Left ventricle myocardium superior (tissue), 1 donor: ENCODE results near the gene HS6ST2. TPM values are rescaled to one million over a fixed set of nuclear protein-coding genes. Genes with fewer than 3 reads are reported as not detected.
A peak's percentile ranks its signal among the peaks of the same experiment; 100 is the strongest.

Experiments used
- ATAC-seq: fragments of 200-7000 bp; cut with Tn5 transposase; one replicate; pipeline ENCODE4 v1.9.1; 2020; ENCODE audit warnings: mild to moderate bottlenecking, moderate library complexity
- DNase-seq: peaks from one replicate; pipeline ENCODE4 v3.0.0-alpha.2; 2020
- intact Hi-C: fragments of 100-400 bp; cut with micrococcal nuclease; formaldehyde crosslinking; loops from one replicate; pipeline ENCODE4 v1.11.0; 2022
- total RNA-seq: library from RNA; stranded (reverse); fragmentation: NEBNext Ultra II Directional; extraction: Animal tissue kit (Norgen Biotek cat#: 25700); gene quantifications from one replicate; pipeline ENCODE4 v1.2.1, GENCODE V29; 2021
- donor health status: DM: no; HTN: yes; CAD: no; lungs with severe emphysema.

HS6ST2 gene
- total RNA-seq, 1 donor from 2014 or later = not detected

DNA sequence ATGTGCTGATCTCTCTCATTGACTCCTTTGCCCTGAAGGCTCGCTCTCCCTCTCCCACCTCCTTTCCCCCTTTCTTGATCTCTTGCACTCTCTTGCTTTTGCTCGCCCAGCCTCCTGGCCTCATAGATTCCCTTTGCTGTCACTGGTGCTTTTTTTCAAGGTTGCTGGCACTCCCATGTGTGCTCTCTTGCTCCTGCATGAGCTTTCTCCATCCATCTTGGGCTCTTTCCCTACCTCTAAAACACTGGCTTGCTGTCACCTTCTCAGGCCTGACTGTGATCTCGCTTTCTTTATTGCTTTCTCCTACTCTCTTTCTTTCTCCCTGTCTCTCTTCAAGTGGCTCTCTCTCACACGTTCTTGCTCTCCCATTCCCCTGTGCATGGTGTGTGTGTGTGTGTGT, 202.0 kb downstream of the HS6ST2 start:
- ATAC-seq (no peak), DNase-seq (no peak)
- intact Hi-C loops = no loop called here

DNA sequence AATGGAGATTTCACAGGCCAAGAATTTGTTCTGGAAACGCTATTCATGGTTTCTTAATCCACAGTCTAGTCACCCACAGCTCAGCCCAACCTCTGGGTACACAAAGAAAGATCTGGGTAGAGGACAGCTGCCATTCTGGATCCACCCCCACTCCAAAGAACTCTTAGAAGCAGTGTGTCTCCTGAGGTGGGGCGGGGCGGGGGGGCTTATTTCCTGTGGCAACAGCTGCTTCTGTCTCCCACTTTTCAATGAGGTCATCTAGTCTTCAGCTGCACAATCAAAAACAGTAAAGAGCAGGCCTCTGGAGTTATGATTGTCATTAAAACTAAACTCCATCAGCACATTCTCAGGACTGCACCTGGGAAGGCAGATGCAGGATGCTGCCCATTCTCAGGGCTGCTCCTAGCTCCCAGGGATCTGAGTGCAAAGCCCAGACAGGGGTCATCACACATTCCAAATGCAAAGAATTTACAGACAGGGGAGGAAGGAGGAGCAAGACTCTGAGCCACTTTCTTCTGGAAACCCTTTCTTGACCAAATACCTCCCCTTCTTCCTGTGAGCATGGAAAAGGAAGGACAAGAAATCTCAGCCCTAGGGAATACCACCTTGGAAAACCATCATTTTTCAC, 207.3 kb downstream of the HS6ST2 start:
- ATAC-seq (peak; percentile 52), DNase-seq (no peak)
- intact Hi-C loops = no loop called here

DNA sequence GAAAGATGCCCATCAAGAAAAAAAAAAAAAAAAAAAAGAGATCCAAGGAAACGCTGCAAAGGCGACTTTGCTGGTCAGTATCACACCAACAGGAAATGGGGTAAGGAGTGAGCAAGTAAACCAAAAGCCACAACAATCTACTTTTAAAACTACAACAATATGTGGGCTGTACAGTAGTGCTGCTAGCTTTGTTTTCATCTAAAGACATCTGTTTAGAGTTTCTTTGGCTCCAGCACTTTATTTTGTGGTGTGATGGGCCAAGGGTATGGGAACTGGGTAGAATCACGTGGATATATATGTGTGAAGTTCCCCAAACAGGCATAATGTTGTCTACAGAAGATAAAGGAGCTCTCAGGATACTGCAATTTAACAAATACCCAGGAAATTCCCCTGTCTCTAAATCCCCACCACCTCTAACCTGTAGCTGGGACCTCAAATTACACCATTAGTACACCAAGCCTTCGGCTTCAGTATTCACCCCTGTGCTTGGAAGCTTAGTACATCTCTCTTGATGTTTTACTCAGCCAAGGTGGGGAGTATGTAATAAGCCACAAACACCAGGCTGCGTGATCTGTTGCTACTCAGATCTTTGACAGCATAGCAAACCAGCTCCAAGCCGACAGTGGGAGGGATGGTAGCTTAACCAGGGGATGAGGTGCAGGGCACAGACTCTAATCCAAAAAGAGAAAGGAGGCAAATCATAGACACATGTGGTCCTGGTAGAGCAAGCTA, 207.9 kb downstream of the HS6ST2 start:
- intact Hi-C loops = no loop called here
- DNase-seq = no peak
- ATAC-seq = no peak

DNA sequence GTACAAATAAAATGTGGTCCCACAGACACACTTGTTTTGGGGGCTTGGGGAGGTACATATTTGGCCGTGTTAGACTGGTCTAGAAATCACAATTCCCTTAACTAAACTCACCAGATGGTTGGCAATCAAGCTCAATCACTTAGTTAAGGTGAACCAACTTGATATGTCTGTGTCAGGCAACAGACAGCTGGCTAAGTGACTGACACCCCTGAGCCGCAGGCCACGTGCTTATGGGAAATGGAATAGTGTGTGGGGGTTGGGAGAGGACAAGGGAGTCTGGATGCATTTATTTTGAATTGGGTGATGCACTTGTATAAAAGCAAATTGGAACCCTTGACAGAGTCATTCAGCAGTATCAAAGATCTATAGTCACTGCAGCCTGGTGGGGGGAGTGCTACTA, 209.0 kb downstream of the HS6ST2 start:
- ATAC-seq = no peak
- no peak for DNase-seq
- intact Hi-C loops = no loop called here

DNA sequence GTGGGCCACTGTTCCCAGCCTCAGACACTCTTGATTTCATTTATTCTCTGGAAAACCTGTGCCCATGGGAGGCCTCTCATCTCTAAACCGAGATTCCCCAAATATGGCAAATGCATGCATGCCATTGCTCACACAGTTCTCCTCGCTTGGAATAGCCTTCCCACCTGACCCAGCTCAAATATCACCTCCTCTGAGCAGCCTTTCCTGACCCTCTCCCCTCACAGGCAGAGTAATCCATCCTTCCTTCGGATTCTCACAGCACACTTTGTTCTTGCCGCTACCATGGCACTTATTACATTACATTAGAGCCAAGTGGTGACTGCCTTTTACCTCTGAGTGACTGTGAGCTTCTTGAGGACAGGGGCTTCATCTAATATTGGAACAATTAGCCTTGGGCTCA, 209.5 kb downstream of the HS6ST2 start:
- DNase-seq (no peak), ATAC-seq (no peak)
- intact Hi-C loops = no loop called here

DNA sequence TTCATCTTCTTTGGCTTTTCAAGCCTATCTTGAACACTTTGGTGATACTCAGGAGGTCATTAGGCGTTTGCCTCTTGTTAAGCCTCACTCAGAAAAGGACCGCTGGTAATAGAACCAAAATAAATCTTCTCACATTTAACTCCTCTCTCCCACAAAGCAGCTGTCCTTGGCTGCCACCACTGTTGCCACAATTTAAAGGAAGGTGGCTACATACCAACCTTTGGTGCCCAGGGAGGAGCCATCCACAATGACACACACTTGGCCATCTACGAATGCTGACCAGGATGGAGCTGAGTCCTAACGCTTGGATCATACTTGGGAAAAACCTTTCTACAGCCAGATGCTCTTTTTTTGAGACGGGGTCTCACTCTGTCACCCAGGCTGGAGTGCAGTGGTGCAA, 210.2 kb downstream of the HS6ST2 start:
- DNase-seq (no peak), ATAC-seq (no peak)
- intact Hi-C loops = no loop called here

DNA sequence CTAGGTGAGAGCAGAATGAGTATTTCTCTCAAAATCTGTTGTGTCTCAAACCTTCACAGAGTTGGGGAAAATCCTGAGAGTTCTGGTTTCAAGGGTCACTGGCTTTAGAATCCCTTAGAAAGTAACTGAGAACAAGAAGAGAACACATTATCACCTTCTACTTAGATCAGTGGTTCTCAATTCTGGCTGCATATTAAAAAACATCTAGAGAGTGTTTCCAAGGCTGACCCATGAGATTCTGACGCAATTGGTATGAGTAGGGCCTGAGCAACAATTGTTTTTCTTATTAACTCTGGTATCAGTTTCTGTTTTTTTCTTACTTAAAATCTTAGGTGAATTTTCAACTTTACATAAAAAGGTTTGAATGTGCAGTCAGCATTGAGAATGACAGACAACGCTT, 212.8 kb downstream of the HS6ST2 start:
- intact Hi-C loops = no loop called here
- no peak for ATAC-seq
- no peak for DNase-seq

DNA sequence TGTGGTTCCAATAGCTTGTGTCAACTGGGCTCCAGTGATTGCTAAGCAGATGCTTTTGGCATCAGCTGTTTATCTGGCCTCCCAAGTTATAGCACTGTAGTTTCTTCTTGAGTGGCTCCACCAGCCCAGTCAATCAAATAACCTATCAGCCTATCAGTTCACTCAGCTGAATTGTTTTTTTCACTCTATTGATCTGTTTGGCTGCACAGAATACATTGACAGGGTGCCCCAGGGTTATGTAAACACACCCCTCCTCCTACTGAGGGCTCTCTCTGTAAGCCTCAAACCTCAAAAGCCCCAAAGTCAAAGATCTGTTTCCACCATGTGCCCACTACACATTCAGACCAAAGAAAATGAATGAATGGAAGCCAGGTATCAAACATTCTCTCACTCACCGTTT, 214.0 kb downstream of the HS6ST2 start:
- DNase-seq (no peak), ATAC-seq (no peak)
- intact Hi-C loops = no loop called here

DNA sequence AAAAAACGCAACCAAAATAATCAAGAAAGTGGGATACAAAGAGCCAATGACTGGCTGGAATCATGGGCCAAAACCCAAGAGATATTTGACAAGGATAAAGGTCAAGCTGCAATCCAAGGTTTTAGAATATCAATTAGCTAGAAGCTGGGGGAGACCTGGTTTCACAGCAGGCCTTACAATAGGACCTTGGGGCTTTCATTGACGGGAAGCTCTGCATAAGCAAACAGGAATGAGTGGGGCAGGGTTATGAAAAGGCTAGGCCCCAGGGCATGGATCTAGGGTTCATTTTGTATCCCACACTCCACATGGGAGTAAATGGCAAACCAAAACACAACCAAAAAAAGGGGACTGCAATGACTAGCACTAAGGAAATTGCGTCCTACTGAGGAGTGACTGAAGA, 215.3 kb downstream of the HS6ST2 start:
- no peak for DNase-seq
- intact Hi-C loops = no loop called here

DNA sequence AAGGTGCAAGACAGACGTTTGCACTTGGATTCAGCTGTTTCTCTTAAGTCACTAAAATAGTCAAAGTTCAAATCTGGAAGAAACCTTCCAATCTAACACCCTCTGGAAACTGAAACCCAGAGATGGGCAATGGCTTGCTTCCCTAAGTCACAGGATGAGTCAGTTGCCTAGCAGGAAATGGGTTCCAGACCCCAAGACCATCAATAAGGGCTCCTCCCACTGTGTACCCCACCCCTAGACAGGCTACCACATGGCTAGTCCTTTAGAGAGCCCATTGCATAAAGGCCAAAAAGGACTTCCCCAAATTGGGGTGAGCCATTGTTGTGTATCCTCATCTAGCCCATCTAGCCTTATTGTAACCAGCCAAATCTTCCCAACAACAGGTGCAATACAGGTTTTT, 216.2 kb downstream of the HS6ST2 start:
- no peak for DNase-seq
- intact Hi-C loops = no loop called here
- no peak for ATAC-seq

More for the DNA sequence above, 215.3 kb downstream of the HS6ST2 start:
- ATAC-seq = no peak

DNA sequence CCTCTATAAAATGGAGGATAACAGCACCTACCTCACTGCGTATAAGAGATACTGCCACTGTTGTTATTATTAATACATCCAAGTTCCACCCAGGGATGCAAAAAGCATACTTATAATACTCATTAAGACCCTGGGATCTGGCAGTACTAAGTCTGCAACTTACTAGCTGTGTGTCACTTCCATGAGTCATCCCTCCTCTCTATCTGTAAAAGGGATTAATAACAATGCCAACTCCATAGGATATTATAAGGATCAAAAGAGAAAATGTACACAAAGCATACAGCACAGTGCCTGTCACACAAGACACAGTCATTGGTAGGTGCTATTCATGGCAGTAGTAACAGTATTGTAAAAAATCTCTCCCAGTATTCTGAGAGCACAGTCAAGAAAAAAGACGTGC, 216.7 kb downstream of the HS6ST2 start:
- intact Hi-C loops = no loop called here
- no peak for DNase-seq
- no peak for ATAC-seq

DNA sequence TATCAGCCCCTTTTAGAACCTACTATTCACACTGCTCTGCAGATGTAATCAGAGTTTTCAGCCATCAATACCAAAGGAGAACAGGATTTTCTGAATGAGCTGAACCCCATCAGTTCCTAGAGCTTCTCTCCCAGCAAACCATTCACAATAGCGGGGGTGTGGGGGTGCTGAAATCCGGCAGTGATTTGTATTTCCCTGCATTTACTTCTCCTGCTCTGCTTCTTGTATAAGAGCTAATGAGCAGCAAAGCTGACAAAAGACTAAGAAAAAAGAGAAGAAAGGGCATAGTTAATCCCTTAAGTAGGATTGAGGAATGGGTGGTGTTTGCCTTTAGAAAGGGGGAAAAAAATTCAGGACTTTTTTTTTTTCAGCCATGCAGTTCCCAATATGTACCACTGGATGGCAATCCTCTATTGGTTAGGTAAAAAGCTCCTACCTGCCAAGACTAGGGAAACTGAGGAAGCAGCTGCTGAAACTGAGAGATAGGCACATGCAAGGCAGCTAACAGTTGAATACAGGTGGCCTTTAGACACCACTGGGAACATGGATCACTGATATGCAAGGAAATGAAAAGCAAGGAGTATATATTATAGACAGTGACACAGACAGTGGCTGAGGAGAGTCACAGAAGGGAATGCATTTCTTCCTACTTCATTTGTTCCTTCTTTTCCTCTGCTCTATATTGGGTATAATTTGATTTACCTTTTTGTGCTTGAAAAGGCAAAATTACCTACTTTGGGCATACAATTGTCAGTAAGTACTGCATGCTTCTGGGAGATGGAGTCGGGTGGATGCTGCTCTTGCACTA, 217.9 kb downstream of the HS6ST2 start:
- ATAC-seq = no peak
- intact Hi-C loops = no loop called here
- no peak for DNase-seq

DNA sequence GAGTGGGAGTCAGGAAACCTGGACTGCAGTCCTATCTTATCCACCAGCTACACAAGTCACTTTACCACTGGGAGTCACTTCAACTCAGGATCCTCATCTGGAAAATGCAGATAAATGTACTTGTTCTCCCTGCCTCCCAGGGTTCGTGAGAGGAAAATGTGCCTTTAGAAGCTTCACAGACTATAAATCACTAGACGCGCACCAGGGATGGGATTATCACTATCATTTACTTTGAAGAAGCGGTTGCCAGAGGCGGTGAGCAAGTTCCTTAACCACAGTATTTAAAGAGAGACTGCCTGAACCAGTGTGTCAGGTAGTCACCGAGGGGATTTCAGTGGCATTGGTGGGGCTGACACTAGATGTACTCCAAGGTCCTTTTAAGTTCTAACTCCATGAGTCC, 219.5 kb downstream of the HS6ST2 start:
- no peak for ATAC-seq
- intact Hi-C loops = no loop called here
- DNase-seq = no peak

DNA sequence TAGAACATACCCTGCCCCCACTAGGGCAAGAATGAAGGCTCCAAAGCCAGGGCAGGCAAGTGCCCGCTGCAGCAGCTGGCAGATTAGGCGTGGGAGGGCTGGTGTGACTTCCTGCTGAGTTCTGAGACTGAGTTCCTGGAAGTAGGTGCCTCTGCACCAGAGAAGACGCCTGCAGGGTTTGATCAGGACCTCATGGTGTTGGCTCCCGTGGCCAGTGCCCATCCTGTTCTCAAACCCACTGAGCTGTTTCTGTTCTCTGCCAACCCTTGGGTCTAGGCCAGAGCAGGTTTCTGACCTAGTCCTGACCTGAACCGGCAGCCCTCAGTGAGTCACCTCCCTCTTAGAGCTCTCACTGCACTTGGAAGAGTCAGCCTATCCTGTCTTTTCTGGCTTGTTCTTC, 220.7 kb downstream of the HS6ST2 start:
- intact Hi-C loops = no loop called here
- DNase-seq (no peak), ATAC-seq (no peak)

DNA sequence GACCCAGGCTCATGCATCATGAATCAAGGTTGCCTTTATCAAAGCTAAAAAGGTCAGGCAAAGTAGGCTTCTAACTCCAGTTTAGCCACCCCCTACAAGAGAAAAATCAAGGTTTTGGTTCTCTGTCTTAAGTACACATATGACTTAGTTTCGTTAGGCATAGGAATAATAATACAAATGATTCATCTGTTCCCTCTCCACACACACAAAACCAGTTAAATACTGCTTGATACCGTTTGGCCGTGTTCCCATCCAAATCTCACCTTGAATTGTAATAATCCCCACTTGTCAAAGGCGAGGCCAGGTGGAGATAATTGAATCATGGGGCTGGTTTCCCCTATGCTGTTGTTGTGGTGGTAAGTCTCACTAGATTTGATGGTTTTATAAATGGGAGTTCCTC, 226.2 kb downstream of the HS6ST2 start:
- ATAC-seq = no peak
- DNase-seq = no peak

DNA sequence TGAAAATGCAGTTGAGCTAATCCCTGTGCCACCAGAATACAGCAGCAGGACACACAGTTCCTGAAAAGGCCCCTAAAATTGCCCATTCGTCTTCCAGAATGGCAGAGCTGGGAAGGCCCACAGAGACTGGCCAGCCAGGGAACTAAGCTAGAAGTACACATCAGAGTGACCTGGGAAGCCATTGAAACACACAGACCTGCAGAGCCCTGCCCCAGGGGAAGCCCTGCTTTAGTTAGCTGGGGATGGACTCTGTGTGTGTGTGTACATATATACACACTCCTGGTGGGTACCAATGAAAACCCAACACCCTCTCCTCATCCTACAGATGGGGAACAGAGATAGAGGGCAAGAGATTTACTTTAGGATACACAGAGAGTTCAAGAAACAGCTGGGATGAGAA, 227.7 kb downstream of the HS6ST2 start:
- intact Hi-C loops = no loop called here
- DNase-seq (no peak), ATAC-seq (no peak)

More for the DNA sequence above, 226.2 kb downstream of the HS6ST2 start:
- intact Hi-C loops = no loop called here

DNA sequence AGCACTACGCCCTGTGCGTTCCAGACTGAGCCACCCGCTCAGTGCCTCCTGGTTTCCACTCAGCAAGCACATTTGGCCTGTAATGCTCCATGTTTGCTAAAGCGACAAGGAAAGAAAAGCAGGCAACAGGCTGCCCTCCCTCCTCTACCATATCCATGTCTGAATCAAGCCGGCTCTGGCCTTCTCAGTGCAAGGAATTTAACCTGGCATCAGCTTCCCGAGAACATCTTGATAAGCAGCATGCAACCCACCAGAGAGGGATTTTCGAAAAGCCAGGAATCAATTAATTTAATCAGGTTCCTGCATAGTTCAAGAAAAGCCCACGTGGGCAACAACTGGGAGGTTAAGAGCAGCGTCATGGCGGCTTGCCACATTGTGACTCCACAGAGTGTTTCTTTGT, 228.2 kb downstream of the HS6ST2 start:
- no peak for ATAC-seq
- DNase-seq = no peak
- intact Hi-C loops = no loop called here

DNA sequence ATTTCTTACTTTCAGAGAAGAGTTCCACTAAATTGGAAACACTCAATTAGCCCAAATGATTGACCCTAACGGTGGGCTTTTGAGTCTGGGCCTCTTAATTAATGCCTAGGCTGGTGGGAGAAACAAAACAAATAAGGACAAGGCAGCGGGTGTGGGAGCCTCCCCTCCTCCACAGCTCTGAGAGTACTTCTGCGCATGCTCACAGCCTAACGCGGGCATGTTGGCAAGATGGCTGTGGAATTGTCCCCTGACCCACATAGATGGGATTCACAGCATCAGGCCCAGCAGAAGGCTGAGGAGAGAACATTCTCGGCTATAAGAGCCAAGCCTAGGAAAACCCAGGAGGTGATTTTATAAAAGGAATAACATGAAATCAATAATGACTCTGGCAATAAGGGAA, 230.1 kb downstream of the HS6ST2 start:
- DNase-seq = no peak
- ATAC-seq = no peak
- intact Hi-C loops = no loop called here

DNA sequence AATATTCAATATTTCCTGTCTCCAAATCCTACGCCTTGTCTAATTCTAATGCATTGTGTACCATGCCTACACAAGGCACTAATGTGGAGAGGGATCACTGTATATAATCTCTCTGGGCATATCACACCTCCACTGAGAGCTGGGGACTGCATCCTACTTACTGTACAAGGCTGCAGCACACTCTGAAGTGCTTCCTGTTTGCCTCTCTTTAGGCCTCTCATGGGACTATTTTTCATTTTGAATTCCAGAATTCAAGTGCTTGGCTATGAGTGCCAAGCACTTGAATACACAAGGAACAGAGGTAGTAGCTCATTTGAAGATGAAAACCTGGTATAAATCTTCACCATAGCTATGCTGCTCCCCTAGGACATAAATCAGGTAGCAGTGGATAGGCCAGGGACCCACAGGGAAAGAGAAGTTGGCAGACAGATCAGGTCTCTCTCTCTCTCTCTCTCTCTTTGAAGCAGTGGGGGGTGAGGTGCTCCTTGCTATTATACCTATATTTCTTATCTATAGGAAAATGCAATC, 239.9 kb downstream of the HS6ST2 start:
- intact Hi-C loops = no loop called here
- DNase-seq = no peak
- ATAC-seq = no peak

DNA sequence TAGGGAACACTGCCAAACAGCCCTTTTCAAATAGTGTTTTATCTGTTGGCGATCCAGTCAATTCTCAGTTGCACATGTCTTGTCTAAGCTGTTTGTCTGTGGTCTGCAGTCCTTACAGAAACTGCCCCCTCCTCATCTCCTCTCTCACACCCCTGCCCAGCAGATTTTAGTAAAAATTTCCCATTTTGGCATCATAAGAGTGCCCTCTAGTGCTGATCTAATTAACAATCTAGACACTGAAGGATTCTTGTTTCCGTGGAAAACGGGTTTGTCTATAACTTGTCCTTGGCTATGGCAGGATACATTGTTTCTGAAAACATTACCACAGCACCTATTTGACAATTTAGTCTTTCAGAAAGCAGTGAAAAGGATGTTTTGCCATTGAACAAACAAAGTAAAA, 242.4 kb downstream of the HS6ST2 start:
- intact Hi-C loops = no loop called here
- DNase-seq (no peak), ATAC-seq (no peak)
